NK-92 (cell line): ENCODE results near the gene FNTB.

Experiments
- DNase-seq: peaks from one replicate; lab custom pipeline; 2025; ENCODE audit not compliant: unreplicated experiment; lab: John Stamatoyannopoulos, UW

The FNTB gene

GRCh38 chr14:65045006-65045405 is 58.3 kb downstream of the FNTB start:
- no peak for DNase-seq

- no peak for DNase-seq
Measured at GRCh38 chr14:65045709-65046108, 59.0 kb downstream of the FNTB start.

DNA sequence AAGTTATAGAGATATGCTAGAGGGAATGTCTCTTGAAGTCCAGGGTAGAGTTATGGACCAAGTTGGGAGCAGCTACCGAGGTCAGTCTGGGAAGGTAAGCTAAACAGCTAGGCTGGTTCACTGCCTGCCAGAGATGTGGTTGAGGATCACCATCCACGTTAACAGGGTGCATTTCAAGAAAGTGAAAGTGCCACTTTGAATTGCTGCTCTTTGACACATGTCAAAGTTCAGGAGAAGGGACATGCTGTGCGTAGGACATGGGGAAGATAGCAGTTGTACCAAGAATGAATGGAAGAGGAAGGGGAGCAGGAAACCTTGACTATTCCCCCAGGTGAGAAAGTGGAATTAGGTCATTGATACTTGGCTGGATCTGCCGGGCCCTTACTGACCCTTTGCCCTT is 66.1 kb downstream of the FNTB start:
- no peak for DNase-seq

GRCh38 chr14:65053466-65053865 is 66.8 kb downstream of the FNTB start:
- DNase-seq, result no peak

DNA sequence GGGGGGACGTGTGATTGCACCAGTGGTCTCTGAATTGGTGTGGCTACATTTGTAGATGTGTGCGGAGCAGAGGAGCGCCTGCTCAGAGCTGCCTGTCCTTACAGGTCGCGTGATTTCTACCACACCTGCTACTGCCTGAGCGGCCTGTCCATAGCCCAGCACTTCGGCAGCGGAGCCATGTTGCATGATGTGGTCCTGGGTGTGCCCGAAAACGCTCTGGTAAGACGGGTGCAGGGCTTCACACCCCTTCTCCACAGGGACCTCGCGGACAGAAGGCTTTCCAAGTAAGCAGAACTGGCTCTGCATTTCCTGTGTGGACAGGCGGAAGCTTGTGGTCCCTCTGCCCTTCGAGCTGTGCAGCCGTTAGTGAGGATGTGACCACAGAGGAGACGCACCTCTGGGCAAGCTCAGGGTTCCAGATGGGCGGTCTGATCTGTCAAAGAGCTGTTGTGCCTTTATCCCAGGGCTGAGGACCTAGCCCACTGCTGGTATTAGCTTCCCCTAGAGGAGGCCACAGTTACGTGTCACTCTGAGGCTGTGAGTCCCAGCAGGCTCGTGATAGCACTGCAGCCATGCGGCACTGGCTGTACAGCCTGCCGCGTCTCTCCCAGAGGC is 67.9 kb downstream of the FNTB start:
- DNase-seq, result no peak

DNA sequence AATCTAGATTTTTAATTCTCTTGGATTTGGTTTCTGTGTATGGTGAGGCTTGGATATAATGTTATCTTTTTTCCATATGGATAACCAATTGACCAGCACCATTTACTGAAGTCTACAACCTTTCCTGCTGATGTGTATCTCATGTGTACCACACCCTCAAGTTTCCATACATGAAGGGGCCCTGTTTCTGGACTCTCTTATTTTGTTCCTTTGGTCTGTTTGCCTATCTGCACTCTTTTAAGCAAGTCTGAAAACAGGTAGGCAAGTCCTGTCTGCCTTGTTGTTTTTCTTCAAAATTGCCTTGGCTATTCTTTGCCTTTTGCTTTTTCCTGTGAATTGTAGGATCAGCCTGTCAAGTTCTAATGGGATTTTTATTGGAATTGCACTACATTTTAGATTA is 71.0 kb downstream of the FNTB start:
- DNase-seq, result no peak

DNA sequence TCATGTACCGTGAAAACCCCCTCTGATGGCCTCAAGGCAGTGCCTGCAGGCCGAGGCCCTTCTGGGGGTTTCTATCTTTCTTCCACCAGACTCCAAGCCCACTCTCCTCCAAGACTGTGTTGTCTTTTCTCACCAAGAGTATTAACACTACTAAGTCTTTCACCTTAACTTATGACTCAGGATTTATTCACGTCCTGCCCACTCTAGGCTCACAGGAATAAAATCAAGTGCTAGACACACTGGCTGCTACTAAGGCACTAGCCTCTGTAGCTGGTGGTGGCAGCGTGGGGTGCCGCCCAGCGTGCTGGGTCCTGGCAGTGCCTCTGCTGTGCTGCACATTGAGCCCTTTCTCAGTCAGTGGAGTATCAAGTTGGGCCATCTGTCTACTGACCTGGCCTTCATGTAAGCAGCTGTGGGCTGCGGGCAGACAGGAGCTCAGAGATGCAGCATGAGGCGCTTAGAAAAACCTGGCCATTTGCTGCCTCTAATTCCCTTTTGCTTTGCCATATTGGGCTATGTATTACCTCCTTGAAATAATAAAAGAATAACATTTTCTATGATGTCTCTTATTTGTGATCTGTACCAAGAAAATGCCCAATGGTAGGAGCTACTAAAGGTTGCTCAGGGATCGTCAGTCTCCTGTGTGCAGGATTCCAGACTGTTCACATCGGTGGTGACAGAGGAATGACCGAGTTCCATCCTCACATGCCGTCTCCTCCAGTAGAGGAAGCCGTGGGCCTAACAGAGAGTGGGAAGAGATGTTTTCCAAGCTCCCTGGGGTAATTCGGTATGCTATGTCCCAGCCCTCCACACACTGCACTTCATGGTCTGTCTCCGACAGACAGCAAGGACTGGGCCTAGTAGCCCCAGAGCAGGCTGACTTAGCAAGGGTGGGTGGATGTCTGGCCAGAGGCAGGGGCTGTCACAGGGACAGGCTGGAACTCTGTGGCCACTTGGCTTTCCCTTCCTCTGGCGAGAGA is 75.7 kb downstream of the FNTB start:
- no peak for DNase-seq

GRCh38 chr14:65065719-65066118 is 79.0 kb downstream of the FNTB start:
- DNase-seq, result no peak

- DNase-seq, result no peak
Measured at GRCh38 chr14:65069874-65070413, 83.2 kb downstream of the FNTB start.

GRCh38 chr14:65070471-65070976 is 83.8 kb downstream of the FNTB start:
- DNase-seq, result no peak

DNA sequence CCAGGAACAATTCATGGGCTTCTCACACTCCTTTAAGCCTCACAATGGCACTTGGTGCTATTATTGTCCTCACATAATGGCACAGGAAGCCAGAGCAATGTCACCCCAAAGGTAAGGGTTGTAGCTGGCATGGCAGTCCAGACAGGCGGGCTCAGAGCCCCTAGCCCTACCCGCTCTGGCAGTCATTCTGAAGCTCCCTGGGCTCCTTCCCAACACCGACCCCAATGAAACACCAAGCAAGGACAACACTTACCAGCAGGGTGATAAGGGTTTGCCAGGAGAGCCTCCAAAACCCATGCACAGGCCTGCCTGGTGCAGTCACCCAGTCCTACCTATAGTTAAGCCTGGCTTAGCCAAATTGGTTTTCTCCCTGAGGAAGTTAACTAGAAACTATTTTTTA is 84.8 kb downstream of the FNTB start:
- no peak for DNase-seq

GRCh38 chr14:65072256-65072655 is 85.6 kb downstream of the FNTB start:
- DNase-seq, result no peak

- DNase-seq, result no peak
Measured at GRCh38 chr14:65072937-65073336, 86.2 kb downstream of the FNTB start.

GRCh38 chr14:65073605-65074201 is 87.0 kb downstream of the FNTB start:
- DNase-seq, result no peak

DNA sequence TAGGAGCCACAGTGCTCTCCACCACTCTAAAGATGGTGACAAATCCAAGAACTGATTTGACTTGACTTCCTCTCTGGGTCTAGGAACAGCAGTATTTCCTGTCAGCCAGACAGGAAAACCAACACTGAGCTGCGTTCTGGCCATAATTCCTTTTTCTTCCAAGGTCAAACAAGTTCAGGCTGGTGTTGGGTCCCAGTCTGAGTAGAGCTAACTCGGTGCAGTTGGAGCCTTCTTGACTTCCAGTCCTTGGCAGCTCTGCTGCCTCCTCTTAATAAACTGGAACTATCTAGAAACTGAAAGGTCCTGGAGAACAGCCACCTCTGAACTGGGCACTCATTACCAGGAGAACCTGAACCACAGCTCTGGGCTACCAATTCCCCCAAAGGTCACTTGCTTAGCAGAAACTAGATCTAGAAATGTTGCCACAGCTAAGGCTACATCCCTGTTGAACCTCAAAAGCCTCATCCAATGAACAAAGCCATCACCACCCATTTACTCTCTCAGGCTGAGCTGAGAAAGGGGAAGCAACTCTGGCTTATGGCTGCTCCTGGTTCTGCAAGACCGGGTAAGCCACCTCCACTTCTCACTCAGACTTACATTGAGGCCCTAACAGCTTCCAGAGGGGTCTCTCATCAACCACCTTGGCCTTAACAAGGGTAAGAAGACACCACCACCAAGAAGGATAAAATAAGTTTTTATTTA is 87.9 kb downstream of the FNTB start:
- no peak for DNase-seq

- DNase-seq, result no peak
Measured at GRCh38 chr14:65075628-65076325, 89.1 kb downstream of the FNTB start.

DNA sequence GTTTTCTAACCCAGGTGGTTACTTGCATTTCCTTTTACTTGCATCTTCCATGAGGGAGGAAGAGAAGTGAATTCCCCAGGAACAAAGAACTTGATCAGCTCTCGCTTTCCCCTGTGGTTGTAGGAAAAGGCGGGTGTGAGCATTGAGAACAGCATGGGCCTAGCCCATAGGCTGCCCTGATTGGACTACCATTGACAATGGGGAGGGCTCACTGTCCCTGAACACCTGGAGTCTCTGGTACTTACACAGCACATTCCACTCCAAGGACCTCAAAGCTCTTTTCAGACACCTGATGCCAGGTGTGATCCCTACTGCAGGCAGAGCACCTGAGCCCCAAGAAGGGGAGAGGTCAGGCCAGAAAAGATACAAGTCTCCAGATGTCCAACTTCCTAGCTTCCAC is 90.6 kb downstream of the FNTB start:
- no peak for DNase-seq

GRCh38 chr14:65079201-65079600 is 92.5 kb downstream of the FNTB start:
- DNase-seq, result no peak

GRCh38 chr14:65079768-65080167 is 93.1 kb downstream of the FNTB start:
- no peak for DNase-seq
